ENCODE results near the gene PPTC7.
"Not testable (repeated sequence)": the region's sequence is repeated elsewhere in the genome, so short reads cannot be mapped to it uniquely, and the experiment has no call there.

Gene PPTC7

GRCh38 chr12:110528277-110528839 is 54.8 kb downstream of the PPTC7 start:
- TF ChIP-seq CTCF (IDR thresholded peaks at IDR 0.05) = no peak
- no peak for TF ChIP-seq ZFX (IDR thresholded peaks at IDR 0.05; ENCODE audit: borderline replicate concordance)
- no peak overlapping the region for H3K27ac ChIP-seq

GRCh38 chr12:110520876-110521712 is 62.0 kb downstream of the PPTC7 start:
- H3K27ac ChIP-seq = not testable (repeated sequence)

GRCh38 chr12:110518014-110518413 is 65.1 kb downstream of the PPTC7 start:
- H3K27ac ChIP-seq = not testable (repeated sequence)

GRCh38 chr12:110516995-110517394 is 66.1 kb downstream of the PPTC7 start:
- no peak for TF ChIP-seq ZFX (IDR thresholded peaks at IDR 0.05; ENCODE audit: borderline replicate concordance)
- no peak for TF ChIP-seq CTCF (IDR thresholded peaks at IDR 0.05)
- no peak overlapping the region for H3K27ac ChIP-seq

- no peak for TF ChIP-seq CTCF (IDR thresholded peaks at IDR 0.05)
- TF ChIP-seq ZFX (IDR thresholded peaks at IDR 0.05; ENCODE audit: borderline replicate concordance) = no peak
Observed at GRCh38 chr12:110514363-110514762, 68.8 kb downstream of the PPTC7 start.

GRCh38 chr12:110513842-110514241 is 69.3 kb downstream of the PPTC7 start:
- TF ChIP-seq ZFX (IDR thresholded peaks at IDR 0.05; ENCODE audit: borderline replicate concordance) (no peak), CTCF (IDR thresholded peaks at IDR 0.05) (no peak)
- H3K27ac ChIP-seq = no peak overlapping the region

More at GRCh38 chr12:110514363-110514762, 68.8 kb downstream of the PPTC7 start:
- no peak overlapping the region for H3K27ac ChIP-seq

- no peak for TF ChIP-seq ZFX (IDR thresholded peaks at IDR 0.05; ENCODE audit: borderline replicate concordance)
- no peak for TF ChIP-seq CTCF (IDR thresholded peaks at IDR 0.05)
- H3K27ac ChIP-seq = no peak overlapping the region
Observed at GRCh38 chr12:110508071-110508586, 75.0 kb downstream of the PPTC7 start.

- no peak overlapping the region for H3K27ac ChIP-seq
- TF ChIP-seq CTCF (IDR thresholded peaks at IDR 0.05) (no peak), ZFX (IDR thresholded peaks at IDR 0.05; ENCODE audit: borderline replicate concordance) (no peak)
Observed at GRCh38 chr12:110505332-110505731, 77.8 kb downstream of the PPTC7 start.
